ENCODE results near the gene CNTLN.

DNA sequence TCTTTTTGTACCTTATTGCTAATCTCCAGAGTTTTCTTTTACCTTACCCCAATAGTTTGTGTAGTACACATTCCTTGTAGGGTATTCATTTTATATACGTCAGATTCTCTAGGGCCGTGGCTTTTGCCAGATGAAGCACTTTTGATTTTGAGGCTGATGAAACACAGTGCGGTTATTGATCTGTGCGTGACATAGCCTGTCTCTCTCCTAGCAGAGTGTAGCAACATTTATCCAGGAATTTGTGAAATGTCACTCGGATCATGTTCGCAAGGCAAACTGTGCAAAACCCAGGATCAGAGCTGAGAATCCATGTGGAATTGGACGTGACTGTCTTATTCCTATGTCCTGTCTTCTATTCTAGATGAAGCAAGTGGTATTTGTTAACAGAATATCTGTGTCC lies 302.0 kb downstream of the CNTLN start:
- TF ChIP-seq, protein P1, sequence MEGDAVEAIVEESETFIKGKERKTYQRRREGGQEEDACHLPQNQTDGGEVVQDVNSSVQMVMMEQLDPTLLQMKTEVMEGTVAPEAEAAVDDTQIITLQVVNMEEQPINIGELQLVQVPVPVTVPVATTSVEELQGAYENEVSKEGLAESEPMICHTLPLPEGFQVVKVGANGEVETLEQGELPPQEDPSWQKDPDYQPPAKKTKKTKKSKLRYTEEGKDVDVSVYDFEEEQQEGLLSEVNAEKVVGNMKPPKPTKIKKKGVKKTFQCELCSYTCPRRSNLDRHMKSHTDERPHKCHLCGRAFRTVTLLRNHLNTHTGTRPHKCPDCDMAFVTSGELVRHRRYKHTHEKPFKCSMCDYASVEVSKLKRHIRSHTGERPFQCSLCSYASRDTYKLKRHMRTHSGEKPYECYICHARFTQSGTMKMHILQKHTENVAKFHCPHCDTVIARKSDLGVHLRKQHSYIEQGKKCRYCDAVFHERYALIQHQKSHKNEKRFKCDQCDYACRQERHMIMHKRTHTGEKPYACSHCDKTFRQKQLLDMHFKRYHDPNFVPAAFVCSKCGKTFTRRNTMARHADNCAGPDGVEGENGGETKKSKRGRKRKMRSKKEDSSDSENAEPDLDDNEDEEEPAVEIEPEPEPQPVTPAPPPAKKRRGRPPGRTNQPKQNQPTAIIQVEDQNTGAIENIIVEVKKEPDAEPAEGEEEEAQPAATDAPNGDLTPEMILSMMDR (conservative IDR thresholded peaks at IDR 0.05; ENCODE audit: low read depth in 2 of 2), result no peak
- TF ChIP-seq EZH2 (IDR thresholded peaks at IDR 0.05; ENCODE audit: low read depth, unreplicated experiment) (no peak), POLR2AphosphoS5 (IDR thresholded peaks at IDR 0.05; ENCODE audit: low read depth) (no peak), EZH2phosphoT487 (IDR thresholded peaks at IDR 0.05; ENCODE audit: unreplicated experiment) (no peak)
